GM11168 (cell line): ENCODE measurements around the gene HLA-B.

Experiments used
- in situ Hi-C: fragments of 300-500 bp; cut with MboI; formaldehyde crosslinking; loops from one replicate; pipeline ENCODE4 v1.12.0; 2022; ENCODE audit warnings: low sequenced_read_pairs; ENCODE audit not compliant: unreplicated experiment

The HLA-B gene

GRCh38 chr6:31321005-31321707 is 35.8 kb downstream of the HLA-B start:
- in situ Hi-C loops: no loop called here

GRCh38 chr6:31317036-31317435 is 39.9 kb downstream of the HLA-B start:
- in situ Hi-C loops: no loop called here

GRCh38 chr6:31309641-31310040 is 47.3 kb downstream of the HLA-B start:
- in situ Hi-C loops: no loop called here

GRCh38 chr6:31308845-31309175 is 48.2 kb downstream of the HLA-B start:
- in situ Hi-C loops: no loop called here

GRCh38 chr6:31308050-31308844 is 48.7 kb downstream of the HLA-B start:
- in situ Hi-C loops: no loop called here

GRCh38 chr6:31307669-31308049 is 49.3 kb downstream of the HLA-B start:
- in situ Hi-C loops: no loop called here

DNA sequence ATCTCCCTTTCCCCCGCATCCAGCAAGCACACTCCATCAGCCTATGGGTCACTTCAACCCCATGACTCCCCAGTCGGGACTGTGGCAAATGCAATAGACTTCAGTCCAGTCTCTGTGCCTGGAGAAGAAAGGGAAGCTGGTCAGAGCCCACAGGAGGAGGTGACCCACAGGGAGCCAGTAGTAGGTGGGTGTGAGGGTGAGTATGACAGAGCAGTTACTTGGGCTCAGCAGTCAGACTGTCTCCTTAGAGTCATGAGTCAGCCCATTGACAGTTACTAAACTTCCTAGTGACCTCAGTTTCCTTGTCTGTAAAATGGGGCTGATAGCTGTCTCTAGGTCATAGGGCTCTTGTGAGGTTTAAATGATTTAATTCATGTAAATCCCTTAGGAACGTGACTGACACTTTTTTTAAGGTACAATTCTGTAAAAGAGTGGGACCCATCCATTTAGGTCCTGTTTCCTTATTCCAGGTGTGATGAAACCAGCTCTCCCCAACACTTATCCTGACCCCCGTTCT is 51.2 kb downstream of the HLA-B start:
- in situ Hi-C loops: no loop called here

- in situ Hi-C loops: no loop called here
Measured at GRCh38 chr6:31304683-31305082, 52.3 kb downstream of the HLA-B start.
